ENCODE results near the gene INTS15. TPM values are rescaled to one million over a fixed set of nuclear protein-coding genes. Genes with fewer than 3 reads are reported as not detected.

The INTS15 gene
- total and polyA plus RNA-seq, 2 donors (not counting 3 experiments of a cell fraction or from before 2014, with no cell fraction given) = 35.7 to 51.6 TPM

DNA sequence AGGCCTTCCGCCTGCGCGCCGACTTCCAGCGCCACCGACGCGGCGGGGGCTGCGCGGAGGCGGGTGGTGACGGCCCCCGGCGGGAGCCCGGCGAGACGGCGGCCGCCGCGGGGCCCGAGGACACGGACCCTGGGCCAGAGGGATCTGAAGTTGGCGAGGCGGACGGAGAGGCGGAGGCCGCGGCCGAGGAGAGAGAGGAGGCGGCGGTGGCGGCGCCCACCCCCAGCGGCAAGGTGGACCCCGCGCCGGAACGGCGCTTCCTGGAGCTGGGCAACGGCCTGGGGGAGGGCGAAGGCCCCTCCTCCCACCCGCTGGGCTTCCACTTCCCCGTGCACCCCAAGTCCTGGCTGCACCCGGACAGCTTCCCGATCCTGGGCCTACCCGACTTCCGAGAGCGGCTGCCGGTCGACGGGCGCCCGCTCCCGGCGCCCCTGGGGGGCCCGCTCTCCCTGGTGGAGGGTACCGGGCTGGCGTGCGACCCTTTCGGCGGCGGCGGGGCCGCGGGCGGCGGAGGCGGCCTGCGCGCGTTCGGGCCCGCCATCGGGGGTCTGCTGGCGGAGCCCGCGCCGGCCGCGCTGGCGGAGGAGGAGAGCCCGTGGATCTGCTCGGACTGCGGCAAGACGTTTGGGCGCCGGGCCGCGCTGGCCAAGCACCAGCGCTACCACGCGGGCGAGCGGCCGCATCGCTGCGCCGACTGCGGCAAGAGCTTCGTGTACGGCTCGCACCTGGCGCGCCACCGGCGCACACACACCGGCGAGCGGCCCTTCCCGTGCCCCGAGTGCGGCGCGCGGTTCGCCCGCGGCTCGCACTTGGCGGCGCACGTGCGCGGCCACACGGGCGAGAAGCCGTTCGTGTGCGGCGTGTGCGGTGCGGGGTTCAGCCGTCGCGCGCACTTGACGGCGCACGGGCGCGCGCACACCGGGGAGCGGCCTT lies 63.5 kb downstream of the INTS15 start:
- dilution Hi-C loops (cut with MboI; ENCODE audit: extremely low pct_ligation_motif_present, low sequenced_read_pairs) = no loop called here
- POLR2A ChIA-PET = no interaction called here
- intact Hi-C loops (cut with micrococcal nuclease) = no loop called here

More for the DNA sequence above, 63.5 kb downstream of the INTS15 start:
- DNase-seq (ENCODE audit: low read depth, low spot score) (no peak), FAIRE-seq (no peak)
- Histone ChIP-seq H2AFZ (ENCODE audit: low read depth, low read length) (no peak overlapping the region), H4K20me1 (replicated peaks; ENCODE audit: control insufficient read depth, extremely low read depth, insufficient read depth, low read length) (no peaks in the 10 kb centered on the region), H3K36me3 (ENCODE audit: control insufficient read depth in 2 of 2, extremely low read depth in 1 of 2, insufficient read depth in 2 of 2, low read length in 2 of 2) (peaks cover 0 to 14% of the 10 kb centered on the region in 2 experiments), H3K9me3 (replicated peaks; ENCODE audit: control insufficient read depth, insufficient read depth, low read length) (no peaks in the 10 kb centered on the region), H3K79me2 (ENCODE audit: control insufficient read depth, insufficient read depth, low read length) (no peaks in the 10 kb centered on the region), H3K4me1 (ENCODE audit: control insufficient read depth, extremely low read depth, insufficient read depth, low read length) (no peaks in the 10 kb centered on the region), H3K4me2 (ENCODE audit: insufficient read depth, low read length) (no peak overlapping the region), H3K9me1 (replicated peaks; ENCODE audit: control insufficient read depth, extremely low read depth, insufficient read depth, low read length) (no peaks in the 10 kb centered on the region), H3K27ac (ENCODE audit: insufficient read depth, low read depth, low read length) (no peak overlapping the region), H3K4me3 (replicated peaks in 1 of 3; ENCODE audit: insufficient read depth in 1 of 3, low read depth in 1 of 3, low read length in 3 of 3) (no peak overlapping the region), H3K9ac (replicated peaks; ENCODE audit: extremely low read depth, insufficient read depth, low read length) (no peak overlapping the region), H3K27me3 (ENCODE audit: control insufficient read depth in 2 of 2, insufficient read depth in 2 of 2, low read length in 2 of 2) (no peaks in the 10 kb centered on the region)
- CTCF ChIA-PET = no interaction called here
- TF ChIP-seq POLR2AphosphoS5 (IDR thresholded peaks at IDR 0.05; ENCODE audit: insufficient read depth, low read depth, low read length) (no peak), GATA2 (IDR thresholded peaks at IDR 0.05; ENCODE audit: insufficient read depth, insufficient read length, low read depth, low read length) (no peak), MYC (IDR thresholded peaks at IDR 0.05; ENCODE audit: low read depth, low read length) (no peak), EZH2 (IDR thresholded peaks at IDR 0.05; ENCODE audit: borderline replicate concordance, low read depth, low read length, severe bottlenecking) (no peak), JUN (IDR thresholded peaks at IDR 0.05; ENCODE audit: borderline replicate concordance, insufficient read depth, insufficient read length, low read depth) (no peak), FOS (IDR thresholded peaks at IDR 0.05; ENCODE audit: borderline replicate concordance, insufficient read depth, low read length) (no peak), POLR2A (IDR thresholded peaks at IDR 0.05; ENCODE audit: low read depth, low read length) (no peak)
- TF ChIP-seq, protein P1, sequence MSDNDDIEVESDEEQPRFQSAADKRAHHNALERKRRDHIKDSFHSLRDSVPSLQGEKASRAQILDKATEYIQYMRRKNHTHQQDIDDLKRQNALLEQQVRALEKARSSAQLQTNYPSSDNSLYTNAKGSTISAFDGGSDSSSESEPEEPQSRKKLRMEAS (IDR thresholded peaks at IDR 0.05; ENCODE audit: insufficient read depth, insufficient read length) = no peak
- TF ChIP-seq, protein P2, sequence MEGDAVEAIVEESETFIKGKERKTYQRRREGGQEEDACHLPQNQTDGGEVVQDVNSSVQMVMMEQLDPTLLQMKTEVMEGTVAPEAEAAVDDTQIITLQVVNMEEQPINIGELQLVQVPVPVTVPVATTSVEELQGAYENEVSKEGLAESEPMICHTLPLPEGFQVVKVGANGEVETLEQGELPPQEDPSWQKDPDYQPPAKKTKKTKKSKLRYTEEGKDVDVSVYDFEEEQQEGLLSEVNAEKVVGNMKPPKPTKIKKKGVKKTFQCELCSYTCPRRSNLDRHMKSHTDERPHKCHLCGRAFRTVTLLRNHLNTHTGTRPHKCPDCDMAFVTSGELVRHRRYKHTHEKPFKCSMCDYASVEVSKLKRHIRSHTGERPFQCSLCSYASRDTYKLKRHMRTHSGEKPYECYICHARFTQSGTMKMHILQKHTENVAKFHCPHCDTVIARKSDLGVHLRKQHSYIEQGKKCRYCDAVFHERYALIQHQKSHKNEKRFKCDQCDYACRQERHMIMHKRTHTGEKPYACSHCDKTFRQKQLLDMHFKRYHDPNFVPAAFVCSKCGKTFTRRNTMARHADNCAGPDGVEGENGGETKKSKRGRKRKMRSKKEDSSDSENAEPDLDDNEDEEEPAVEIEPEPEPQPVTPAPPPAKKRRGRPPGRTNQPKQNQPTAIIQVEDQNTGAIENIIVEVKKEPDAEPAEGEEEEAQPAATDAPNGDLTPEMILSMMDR (IDR thresholded peaks at IDR 0.05; ENCODE audit: extremely low read depth in 1 of 2, insufficient read depth in 1 of 2, low read depth in 1 of 2, low read length in 2 of 2) = no peak
- BruUV-seq (replicated peaks) = no TSS peak
